Measurements from ENCODE around the gene ZRANB2.

- TF ChIP-seq, protein P1, sequence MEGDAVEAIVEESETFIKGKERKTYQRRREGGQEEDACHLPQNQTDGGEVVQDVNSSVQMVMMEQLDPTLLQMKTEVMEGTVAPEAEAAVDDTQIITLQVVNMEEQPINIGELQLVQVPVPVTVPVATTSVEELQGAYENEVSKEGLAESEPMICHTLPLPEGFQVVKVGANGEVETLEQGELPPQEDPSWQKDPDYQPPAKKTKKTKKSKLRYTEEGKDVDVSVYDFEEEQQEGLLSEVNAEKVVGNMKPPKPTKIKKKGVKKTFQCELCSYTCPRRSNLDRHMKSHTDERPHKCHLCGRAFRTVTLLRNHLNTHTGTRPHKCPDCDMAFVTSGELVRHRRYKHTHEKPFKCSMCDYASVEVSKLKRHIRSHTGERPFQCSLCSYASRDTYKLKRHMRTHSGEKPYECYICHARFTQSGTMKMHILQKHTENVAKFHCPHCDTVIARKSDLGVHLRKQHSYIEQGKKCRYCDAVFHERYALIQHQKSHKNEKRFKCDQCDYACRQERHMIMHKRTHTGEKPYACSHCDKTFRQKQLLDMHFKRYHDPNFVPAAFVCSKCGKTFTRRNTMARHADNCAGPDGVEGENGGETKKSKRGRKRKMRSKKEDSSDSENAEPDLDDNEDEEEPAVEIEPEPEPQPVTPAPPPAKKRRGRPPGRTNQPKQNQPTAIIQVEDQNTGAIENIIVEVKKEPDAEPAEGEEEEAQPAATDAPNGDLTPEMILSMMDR (IDR thresholded peaks at IDR 0.05 in 2 of 3, conservative IDR thresholded peaks at IDR 0.05 in 1 of 3; ENCODE audit: borderline replicate concordance in 1 of 3, insufficient read depth in 1 of 3, low read depth in 2 of 3, low read length in 2 of 3) = no peak
- TF ChIP-seq ZFX (IDR thresholded peaks at IDR 0.05) (no peak), POLR2A (IDR thresholded peaks at IDR 0.05; ENCODE audit: borderline replicate concordance, extremely low read depth, insufficient read depth, insufficient read length) (no peak), RAD21 (IDR thresholded peaks at IDR 0.05; ENCODE audit: low read depth) (no peak), ELF1 (IDR thresholded peaks at IDR 0.05; ENCODE audit: borderline replicate concordance, low read depth) (no peak)
- TF ChIP-seq, protein P2, sequence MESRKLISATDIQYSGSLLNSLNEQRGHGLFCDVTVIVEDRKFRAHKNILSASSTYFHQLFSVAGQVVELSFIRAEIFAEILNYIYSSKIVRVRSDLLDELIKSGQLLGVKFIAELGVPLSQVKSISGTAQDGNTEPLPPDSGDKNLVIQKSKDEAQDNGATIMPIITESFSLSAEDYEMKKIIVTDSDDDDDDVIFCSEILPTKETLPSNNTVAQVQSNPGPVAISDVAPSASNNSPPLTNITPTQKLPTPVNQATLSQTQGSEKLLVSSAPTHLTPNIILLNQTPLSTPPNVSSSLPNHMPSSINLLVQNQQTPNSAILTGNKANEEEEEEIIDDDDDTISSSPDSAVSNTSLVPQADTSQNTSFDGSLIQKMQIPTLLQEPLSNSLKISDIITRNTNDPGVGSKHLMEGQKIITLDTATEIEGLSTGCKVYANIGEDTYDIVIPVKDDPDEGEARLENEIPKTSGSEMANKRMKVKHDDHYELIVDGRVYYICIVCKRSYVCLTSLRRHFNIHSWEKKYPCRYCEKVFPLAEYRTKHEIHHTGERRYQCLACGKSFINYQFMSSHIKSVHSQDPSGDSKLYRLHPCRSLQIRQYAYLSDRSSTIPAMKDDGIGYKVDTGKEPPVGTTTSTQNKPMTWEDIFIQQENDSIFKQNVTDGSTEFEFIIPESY (IDR thresholded peaks at IDR 0.05; ENCODE audit: extremely low read depth, insufficient replicate concordance, low read length) = no peak
These were observed 52.8 kb downstream of the ZRANB2 start for GRCh38 chr1:71027991-71028390.
